Femur (tissue), 1 donor: ENCODE measurements around the gene EXD1.
"Not testable (repeated sequence)": the region's sequence is repeated elsewhere in the genome, so short reads cannot be mapped to it uniquely, and the experiment has no call there.

Source experiments
- DNase-seq: peaks from one replicate; pipeline ENCODE4 v3.0.0-alpha.2; 2017

EXD1 gene

GRCh38 chr15:41135580-41135979 lies 95.0 kb downstream of the EXD1 start:
- not testable (repeated sequence) for DNase-seq

DNA sequence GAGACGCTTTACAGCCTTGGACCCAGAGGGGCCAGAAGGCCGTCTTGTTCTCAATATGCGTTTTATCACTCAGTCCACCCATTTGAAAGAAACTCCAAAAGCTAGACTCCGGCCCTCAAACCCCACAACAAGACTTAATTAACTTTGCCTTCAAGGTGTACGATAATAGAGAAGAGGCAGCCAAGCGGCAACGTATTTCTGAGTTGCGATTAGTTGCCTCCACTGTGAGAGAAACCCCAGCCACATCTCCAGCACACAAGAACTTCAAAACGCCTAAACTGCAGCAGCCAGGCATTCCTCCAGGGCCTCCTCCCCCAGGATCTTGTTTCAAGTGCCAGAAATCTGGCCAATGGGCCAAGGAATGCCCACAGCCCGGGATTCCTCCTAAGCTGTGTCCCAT lies 97.1 kb downstream of the EXD1 start:
- no peak for DNase-seq
